ENCODE results near the gene TMC1. TPM values are rescaled to one million over a fixed set of nuclear protein-coding genes. Genes with fewer than 3 reads are reported as not detected.

The TMC1 gene
- total and polyA plus RNA-seq, 2 of the 8 experiments (the other 6 are each of a cell fraction or from before 2014, with no cell fraction given) = 0.95 to 0.98 TPM

- no peaks in the 10 kb centered on the region for H3K9me3 ChIP-seq (ENCODE audit: insufficient read depth in 2 of 2, low read depth in 1 of 2, low read length in 1 of 2)
- no peak overlapping the region for H4K91ac ChIP-seq (replicated peaks; ENCODE audit: insufficient read length, low read length)
- 97% methylated on average over 2 of the region's 2 CpGs; no CpG with 5 or more reads in 1 of the 2 experiments for WGBS, 2 experiments (ENCODE audit: extremely low coverage in 1 of 2, insufficient coverage in 1 of 2, insufficient read length in 1 of 2, insufficient replicate concordance in 2 of 2, low coverage in 1 of 2, low lambda C conversion rate in 2 of 2, missing lambda C conversion rate in 1 of 2)
- H3K4me1 ChIP-seq (replicated peaks in 1 of 4; ENCODE audit: control insufficient read depth in 3 of 4, insufficient read depth in 4 of 4, low read length in 3 of 4) = peaks cover 0 to 5% (median 4%) of the 10 kb centered on the region in 4 experiments; a peak in 2 of 7 replicates
- H3K4me2 ChIP-seq (ENCODE audit: insufficient read depth in 1 of 2, low read depth in 2 of 2, low read length in 2 of 2) = no peak overlapping the region
- no peak overlapping the region for H2BK15ac ChIP-seq (ENCODE audit: low read length)
- no peak for FAIRE-seq
- H2BK120ac ChIP-seq (replicated peaks; ENCODE audit: low read depth, low read length) = no peak overlapping the region
- H4K5ac ChIP-seq (ENCODE audit: insufficient read length, low read depth, low read length) = no peak overlapping the region
- H3K27ac ChIP-seq (ENCODE audit: low read depth, low read length) = no peak overlapping the region
- no peak overlapping the region for H4K8ac ChIP-seq (ENCODE audit: extremely low read depth, insufficient read depth, low read length)
- no peaks in the 10 kb centered on the region for H3K27me3 ChIP-seq (replicated peaks in 1 of 4; ENCODE audit: control insufficient read depth in 3 of 4, extremely low read depth in 1 of 4, insufficient read depth in 3 of 4, low read length in 3 of 4)
- CTCF ChIA-PET (ENCODE audit: partially characterized antibody) = no interaction called here
- no peak overlapping the region for H3K4ac ChIP-seq (replicated peaks; ENCODE audit: insufficient read length, low read depth, low read length)
- TF ChIP-seq NANOG (IDR thresholded peaks at IDR 0.05; ENCODE audit: insufficient read depth, low read depth, low read length, poor library complexity, severe bottlenecking) = no peak
- TF ChIP-seq HDAC2 (IDR thresholded peaks at IDR 0.05; ENCODE audit: borderline replicate concordance in 1 of 2, low read depth in 2 of 2, low read length in 2 of 2) = no peak
- TF ChIP-seq ZNF274 (IDR thresholded peaks at IDR 0.05; ENCODE audit: borderline replicate concordance, extremely low read depth, low read length) = no peak
- no peak for TF ChIP-seq CEBPB (IDR thresholded peaks at IDR 0.05; ENCODE audit: low read depth, low read length)
- TF ChIP-seq RFX5 (IDR thresholded peaks at IDR 0.05; ENCODE audit: borderline replicate concordance, low read depth, low read length) = no peak
- TF ChIP-seq SP4 (IDR thresholded peaks at IDR 0.05; ENCODE audit: low read length) = no peak
- no peak overlapping the region for H2AK5ac ChIP-seq (ENCODE audit: low read depth, low read length)
- no peak overlapping the region for H2BK12ac ChIP-seq (ENCODE audit: low read depth, low read length)
- H3K79me1 ChIP-seq (ENCODE audit: low read depth, low read length) = no peaks in the 10 kb centered on the region
- no peak overlapping the region for H3K9ac ChIP-seq (replicated peaks in 1 of 4; ENCODE audit: extremely low read depth in 1 of 4, low read depth in 3 of 4, low read length in 3 of 4)
- no peak overlapping the region for H2AFZ ChIP-seq (ENCODE audit: low read length)
- no peaks in the 10 kb centered on the region for H4K20me1 ChIP-seq (replicated peaks in 1 of 2; ENCODE audit: control insufficient read depth in 1 of 2, insufficient read depth in 2 of 2, low read length in 2 of 2)
- no peak for DNase-seq (ENCODE audit: low read depth in 1 of 2, low spot score in 2 of 2)
- H3K23me2 ChIP-seq (ENCODE audit: low read depth, low read length) = no peaks in the 10 kb centered on the region
- no peak overlapping the region for H3K18ac ChIP-seq (ENCODE audit: extremely low read depth, low read length)
- no peaks in the 10 kb centered on the region for H3K79me2 ChIP-seq (ENCODE audit: control insufficient read depth in 1 of 2, insufficient read depth in 2 of 2, low read length in 2 of 2)
- no peak overlapping the region for H3K23ac ChIP-seq (ENCODE audit: insufficient read length)
- H2BK20ac ChIP-seq (ENCODE audit: low read length) = no peak overlapping the region
- no peak overlapping the region for H3K14ac ChIP-seq (ENCODE audit: insufficient read length)
- no peaks in the 10 kb centered on the region; a peak in 1 of 8 replicates for H3K36me3 ChIP-seq (ENCODE audit: control insufficient read depth in 2 of 4, insufficient read depth in 4 of 4, low read length in 3 of 4)
- no peak overlapping the region for H3K56ac ChIP-seq (replicated peaks; ENCODE audit: insufficient read length, low read depth, low read length)
- H2BK5ac ChIP-seq (ENCODE audit: low read depth, low read length) = no peak overlapping the region
- no peak overlapping the region for H3K4me3 ChIP-seq (ENCODE audit: extremely low read depth in 1 of 4, insufficient read depth in 2 of 4, low read depth in 3 of 4, low read length in 4 of 4)
- POLR2A ChIA-PET (ENCODE audit: partially characterized antibody) = no interaction called here
Measured at GRCh38 chr9:72627147-72627546, 105.7 kb downstream of the TMC1 start.

All from H1 (cell line).